Prostate gland (tissue), 2 donors: ENCODE data around the gene PADI2. TPM values are rescaled to one million over a fixed set of nuclear protein-coding genes. Genes with fewer than 3 reads are reported as not detected.

Source experiments
- DNase-seq: peaks from one replicate; pipeline ENCODE4 v3.0.0-alpha.2; 2019; ENCODE audit warnings: low spot score
- H3K27ac ChIP-seq, 2 donors: fragments of 200-600 bp; sonication (generic); 2 replicates each; pipeline ENCODE4 v1.5.1; 2017 to 2019
- H3K27me3 ChIP-seq: fragments of 200-600 bp; sonication (generic); replicated peaks from 2 replicates; pipeline ENCODE4 v1.5.1; 2019; ENCODE audit not compliant: insufficient read depth
- H3K36me3 ChIP-seq, 2 donors: fragments of 200-600 bp; sonication (generic); 1 replicate in 1 of 2; 2 replicates in 1 of 2; pipeline versions ENCODE4 v1.5.1 to v1.8.1; 2017 to 2019
- H3K4me1 ChIP-seq: fragments of 200-600 bp; sonication (generic); replicated peaks from 2 replicates; pipeline ENCODE4 v1.5.1; 2019
- H3K4me3 ChIP-seq, 2 donors: fragments of 200-600 bp; sonication (generic); 2 replicates each; pipeline ENCODE4 v1.5.1; 2017 to 2019
- H3K9me3 ChIP-seq: fragments of 200-600 bp; sonication (generic); 2 replicates; pipeline ENCODE4 v1.5.1; 2017
- CTCF ChIP-seq, 4 experiments: fragments of 200-600 bp in 2 of 4; fragments of 450-650 bp in 2 of 4; sonication (generic) in 2 of 4; IDR thresholded peaks; 1 replicate in 3 of 4; 2 replicates in 1 of 4; pipeline ENCODE4 v1.5.1; 2016 to 2019; ENCODE audit warnings: antibody characterized with exemption in 4 of 4, mild to moderate bottlenecking in 2 of 4, moderate library complexity in 2 of 4
- POLR2A ChIP-seq: fragments of 450-650 bp; IDR thresholded peaks from one replicate; pipeline ENCODE4 v1.6.1; 2016; ENCODE audit warnings: antibody characterized with exemption, mild to moderate bottlenecking
- POLR2AphosphoS5 ChIP-seq: sonication (generic); formaldehyde crosslinking; IDR thresholded peaks from one replicate; pipeline ENCODE4 v1.6.1; 2017; ENCODE audit warnings: antibody characterized with exemption
- WGBS: methylation state at CpG from one replicate; pipeline ENCODE4 v1.1.5; 2018; 5-methylcytosine and 5-hydroxymethylcytosine counted together
- intact Hi-C: fragments of 100-400 bp; cut with DNase I; formaldehyde crosslinking; loops from one replicate; pipeline ENCODE4 v1.14.2; 2022
- total RNA-seq, 2 donors: library from RNA; depleted of rRNA; stranded (reverse); fragments of >200 nt; gene quantifications; one replicate each; pipeline ENCODE4 v1.1.0, GENCODE V29; 2016

Gene PADI2
- total RNA-seq, 2 donors from 2014 or later, result 1.1 to 5.0 TPM

GRCh38 chr1:17112496-17113236 is 6.6 kb downstream of the PADI2 start:
- intact Hi-C loops, result no loop called here
- 80% methylated on average over 7 of the region's 7 CpGs for WGBS

GRCh38 chr1:17112076-17112475 is 7.2 kb downstream of the PADI2 start:
- WGBS, result 85% methylated on average over 6 of the region's 6 CpGs
- no peaks in the 10 kb centered on the region for H3K36me3 ChIP-seq
- intact Hi-C loops, result no loop called here
- TF ChIP-seq POLR2AphosphoS5 (no peak), CTCF (IDR thresholded peaks at IDR 0.05) (no peak), POLR2A (no peak)
- DNase-seq, result no peak
- no peaks in the 10 kb centered on the region for H3K4me1 ChIP-seq
- H3K27me3 ChIP-seq, result no peaks in the 10 kb centered on the region
- H3K9me3 ChIP-seq, result no peaks in the 10 kb centered on the region
- no peak overlapping the region for H3K27ac ChIP-seq
- H3K4me3 ChIP-seq, result no peak overlapping the region

More at GRCh38 chr1:17112496-17113236, 6.6 kb downstream of the PADI2 start:
- Histone ChIP-seq H3K27ac (no peak overlapping the region), H3K9me3 (no peaks in the 10 kb centered on the region), H3K4me3 (no peak overlapping the region), H3K36me3 (no peaks in the 10 kb centered on the region), H3K4me1 (no peaks in the 10 kb centered on the region), H3K27me3 (no peaks in the 10 kb centered on the region)
- TF ChIP-seq CTCF (IDR thresholded peaks at IDR 0.05), result no peak
- no peak for TF ChIP-seq POLR2A
- TF ChIP-seq POLR2AphosphoS5, result no peak
- DNase-seq, result no peak

- Histone ChIP-seq H3K36me3 (no peaks in the 10 kb centered on the region), H3K27ac (no peak overlapping the region), H3K4me3 (no peak overlapping the region), H3K27me3 (no peaks in the 10 kb centered on the region), H3K4me1 (no peaks in the 10 kb centered on the region), H3K9me3 (no peaks in the 10 kb centered on the region)
- no peak for DNase-seq
- WGBS, result 83% methylated on average over 2 of the region's 2 CpGs
- intact Hi-C loops, result no loop called here
- TF ChIP-seq POLR2AphosphoS5 (no peak), POLR2A (no peak), CTCF (IDR thresholded peaks at IDR 0.05) (no peak)
Observed at GRCh38 chr1:17110555-17110926, 8.7 kb downstream of the PADI2 start.

- peak overlapping the region in 1 of 2 donors; percentile 31 for H3K27ac ChIP-seq
- intact Hi-C loops, result no loop called here
Observed at GRCh38 chr1:17109892-17110554, 9.2 kb downstream of the PADI2 start.

More at GRCh38 chr1:17109892-17110554, 9.2 kb downstream of the PADI2 start:
- Histone ChIP-seq H3K27me3 (no peaks in the 10 kb centered on the region), H3K4me1 (no peaks in the 10 kb centered on the region), H3K9me3 (no peaks in the 10 kb centered on the region), H3K36me3 (no peaks in the 10 kb centered on the region), H3K4me3 (no peak overlapping the region)
- 34% methylated on average over 5 of the region's 5 CpGs for WGBS
- no peak for DNase-seq
- TF ChIP-seq POLR2AphosphoS5 (no peak), POLR2A (no peak), CTCF (IDR thresholded peaks at IDR 0.05) (no peak)
